ENCODE data around the gene GAS5.
"Not testable (repeated sequence)": the region's sequence is repeated elsewhere in the genome, so short reads cannot be mapped to it uniquely, and the experiment has no call there.

GAS5 gene

DNA sequence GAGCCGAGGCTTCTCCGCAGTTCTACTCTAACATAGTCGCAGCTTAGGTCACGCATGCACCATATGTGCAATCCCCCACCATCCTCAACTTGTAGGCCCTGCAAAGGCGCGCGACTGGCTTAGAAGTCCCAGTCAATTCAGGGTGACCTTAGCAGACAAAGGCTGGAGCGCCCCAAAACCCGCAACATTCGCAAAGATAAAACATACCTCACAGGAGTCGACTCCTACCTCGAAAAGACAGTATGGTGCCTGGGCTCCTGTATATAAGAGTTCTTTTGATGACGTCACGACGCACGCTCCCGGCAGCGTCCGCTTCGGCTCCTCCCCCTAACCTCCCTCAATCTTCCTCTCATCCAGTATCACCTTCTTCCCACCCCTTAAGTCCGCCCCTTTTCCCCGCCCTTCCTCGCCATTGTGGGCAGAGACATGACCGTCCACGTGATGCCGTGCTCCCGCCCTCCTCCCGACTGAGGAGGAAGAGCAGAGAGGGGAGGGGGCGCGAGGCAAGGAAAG lies at the start of gene GAS5:
TSS of gene GAS5 (minus strand) at position 237 of the 513 bp plus-strand sequence.
- peak; percentile 100 for DNase-seq (ENCODE audit: low spot score)

DNA sequence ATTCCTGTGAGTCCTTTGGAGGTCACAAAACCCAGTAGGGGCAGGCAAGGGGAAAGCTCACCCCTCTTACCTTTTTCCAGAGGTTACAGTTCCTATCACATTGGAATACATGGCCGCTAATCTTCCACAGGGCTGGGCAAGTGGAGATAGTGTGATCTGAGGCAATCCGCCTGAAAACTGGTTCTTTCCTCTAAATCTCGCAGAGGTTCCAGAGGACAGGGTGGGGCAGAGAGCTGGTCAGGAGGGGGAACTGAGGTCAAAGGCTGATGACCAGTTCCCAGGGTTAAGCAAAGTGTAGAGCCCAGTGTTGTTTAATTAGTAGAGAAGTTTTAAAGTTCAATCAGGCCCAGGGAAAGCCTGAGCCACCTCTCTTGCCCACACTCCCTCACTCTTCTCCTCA lies 49.4 kb upstream of the GAS5 start, which contains the start of gene SERPINC1:
TSS of gene SERPINC1 (minus strand) at position 179 of the 400 bp plus-strand sequence. CDS start at position 111, 68 bp downstream.
- no peak for DNase-seq (ENCODE audit: low spot score)

DNA sequence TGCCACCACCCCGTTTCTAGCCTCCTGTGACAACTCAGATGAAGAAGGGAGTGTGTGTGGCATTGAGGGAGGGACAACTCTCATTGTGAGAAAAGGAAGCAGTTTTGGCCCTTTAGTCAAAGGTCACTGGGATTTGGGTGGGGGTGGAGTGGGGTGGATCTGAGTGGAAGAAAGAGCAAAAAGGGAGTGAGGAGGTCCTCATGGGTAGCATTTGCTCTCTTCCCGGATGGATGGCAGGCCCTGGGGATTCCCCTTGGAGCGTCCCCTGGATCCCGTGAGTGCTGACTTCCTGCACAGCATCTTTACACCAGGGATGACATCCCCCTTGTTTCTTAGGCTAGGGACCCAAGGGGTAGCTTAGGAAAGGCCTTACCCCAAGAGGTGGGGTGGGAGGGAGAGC lies 48.9 kb upstream of the GAS5 start:
- DNase-seq (ENCODE audit: low spot score): no peak

DNA sequence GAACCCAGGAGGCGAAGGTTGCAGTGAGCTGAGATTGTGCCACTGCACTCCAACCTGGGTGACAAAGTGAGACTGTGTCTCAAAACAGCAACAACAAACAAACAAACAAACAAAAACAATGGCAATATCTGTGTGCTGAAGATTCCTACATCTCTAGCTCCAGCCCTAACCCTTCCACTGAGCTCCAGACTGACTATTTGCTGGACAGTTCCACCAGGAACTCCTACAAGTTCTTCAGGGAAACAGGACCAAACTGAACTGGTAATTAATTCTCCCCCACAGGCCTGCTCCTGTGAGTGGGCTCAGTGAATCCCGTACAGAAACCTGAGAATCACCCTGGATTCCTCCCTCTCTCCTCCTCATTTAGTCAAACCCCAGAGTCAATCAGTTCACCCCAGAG lies 47.8 kb upstream of the GAS5 start:
- no peak for DNase-seq (ENCODE audit: low spot score)

DNA sequence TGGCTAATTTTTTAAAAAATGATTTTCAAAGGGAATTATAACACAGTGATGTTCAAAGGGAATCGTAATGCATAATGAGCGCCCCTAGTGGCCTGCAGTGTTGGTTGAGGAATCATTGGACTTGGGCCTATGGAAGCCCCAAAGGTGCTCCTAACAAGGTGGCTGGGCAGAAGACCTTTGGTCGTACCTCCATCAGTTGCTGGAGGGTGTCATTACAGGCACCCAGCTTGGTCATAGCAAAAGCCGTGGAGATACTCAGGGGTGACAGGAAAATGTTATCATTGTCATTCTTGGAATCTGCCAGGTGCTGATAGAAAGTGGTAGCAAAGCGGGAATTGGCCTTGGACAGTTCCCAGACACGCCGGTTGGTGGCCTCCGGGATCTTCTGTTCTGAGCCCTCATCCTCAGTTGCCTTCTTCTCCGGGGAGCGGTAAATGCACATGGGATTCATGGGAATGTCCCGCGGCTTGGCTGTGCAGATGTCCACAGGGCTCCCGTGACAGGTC lies 46.6 kb upstream of the GAS5 start:
- no peak for DNase-seq (ENCODE audit: low spot score)

DNA sequence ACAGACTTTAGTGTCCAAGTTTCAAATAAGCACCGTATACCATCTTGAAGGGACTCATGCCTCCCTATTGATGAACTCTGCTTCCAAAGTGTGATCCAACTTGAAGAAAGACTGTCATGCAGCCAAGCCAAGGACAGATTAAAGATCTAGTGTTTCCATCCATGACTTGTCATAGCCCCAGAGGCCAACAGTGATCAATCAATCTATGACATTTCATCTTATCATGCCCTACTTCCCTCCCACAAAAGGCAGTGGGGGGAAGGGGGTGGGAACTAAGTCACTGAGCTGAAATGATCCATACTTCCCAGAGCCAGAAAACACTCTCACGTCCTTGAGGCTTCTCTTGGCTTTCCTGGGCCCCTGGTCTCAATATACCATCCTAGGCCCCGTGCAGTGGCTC lies 45.3 kb upstream of the GAS5 start:
- no peak for DNase-seq (ENCODE audit: low spot score)

DNA sequence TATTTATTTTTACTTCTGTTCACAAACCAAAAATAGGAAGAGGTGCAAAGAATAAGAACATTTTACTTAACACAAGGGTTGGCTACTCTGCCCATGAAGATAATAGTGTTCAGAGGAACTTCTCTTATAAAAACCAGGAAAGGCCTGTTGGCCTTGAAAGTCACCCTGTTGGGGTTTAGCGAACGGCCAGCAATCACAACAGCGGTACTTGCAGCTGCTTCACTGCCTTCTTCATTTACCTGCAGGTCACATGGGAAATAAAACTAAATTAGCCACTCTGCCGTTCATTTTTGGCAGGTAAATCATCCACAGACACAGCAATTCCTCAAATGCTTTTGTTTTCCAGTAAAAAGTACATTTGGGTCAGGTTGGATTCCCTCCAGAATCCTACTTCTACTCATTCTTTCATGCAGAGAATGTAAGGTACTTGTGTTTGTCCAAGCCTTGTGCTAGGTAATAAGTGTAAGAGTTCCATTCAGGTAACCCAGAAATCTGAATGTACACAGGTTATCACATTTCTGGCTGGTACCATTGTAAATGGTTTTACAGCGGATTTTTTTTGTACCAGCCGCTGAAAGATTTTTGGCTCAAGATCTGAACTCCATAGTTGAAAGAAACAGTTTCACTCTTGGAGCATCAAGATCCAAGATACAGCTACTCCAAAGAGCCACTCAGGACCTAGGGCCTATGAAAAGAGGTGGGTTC lies 36.2 kb upstream of the GAS5 start:
- DNase-seq (ENCODE audit: low spot score): no peak

DNA sequence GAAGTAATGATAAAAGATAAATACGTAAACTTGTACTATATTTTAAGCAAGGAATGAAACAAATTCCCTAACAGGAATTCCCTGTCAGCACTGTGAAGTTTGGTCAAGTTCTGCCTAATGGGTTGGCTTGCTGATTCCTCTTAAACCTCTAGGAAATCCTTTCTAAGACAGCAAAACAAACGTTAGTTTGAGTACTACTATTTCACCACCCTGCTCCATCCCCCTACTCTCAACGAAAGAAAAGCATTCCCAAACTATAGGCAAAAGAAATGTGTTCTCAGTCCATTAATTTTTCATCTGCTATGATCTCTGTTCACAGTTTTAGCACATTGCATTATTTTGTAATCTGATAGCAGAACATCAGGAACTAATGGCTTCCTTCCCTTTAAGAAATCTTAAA lies 33.2 kb upstream of the GAS5 start:
- no peak for DNase-seq (ENCODE audit: low spot score)

DNA sequence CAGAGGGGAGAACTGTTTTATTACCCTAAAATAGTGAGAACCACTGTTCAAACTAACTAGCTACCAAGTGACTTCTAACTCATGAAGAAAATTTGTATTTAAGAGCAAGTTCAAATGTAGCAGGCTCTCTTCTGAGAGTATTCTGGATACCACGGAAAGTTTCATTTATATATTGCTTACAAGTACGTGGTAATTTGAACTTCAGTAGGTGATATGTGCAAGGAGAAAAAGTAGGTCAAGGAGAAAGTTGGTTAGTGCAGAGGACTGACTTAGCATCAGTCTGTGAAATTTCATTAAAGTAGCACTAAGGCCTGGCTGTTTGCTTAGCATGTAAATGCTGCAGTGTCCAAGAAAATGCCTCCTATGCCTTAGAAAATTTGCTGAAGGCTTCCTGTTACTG lies 32.6 kb upstream of the GAS5 start:
- DNase-seq (ENCODE audit: low spot score): no peak

DNA sequence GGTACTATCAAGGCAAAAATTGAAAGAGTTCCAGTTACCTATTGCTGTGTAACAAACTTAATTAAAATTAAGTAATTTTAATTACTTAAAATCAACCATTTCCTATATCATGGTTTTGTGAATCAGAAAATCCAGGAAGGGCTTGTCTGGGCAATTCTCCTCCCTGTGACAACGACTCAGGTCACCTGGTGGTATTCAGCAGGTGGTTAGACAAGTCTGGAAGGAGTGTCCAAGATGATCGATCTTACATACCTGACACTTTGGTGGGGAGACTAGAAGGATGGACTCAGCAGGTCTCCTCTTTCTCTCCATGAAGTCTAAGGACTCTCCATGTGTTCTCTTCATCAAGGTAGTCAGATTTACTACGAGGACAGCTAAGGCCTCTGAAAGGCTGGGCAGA lies 26.4 kb upstream of the GAS5 start:
- DNase-seq (ENCODE audit: low spot score): no peak

DNA sequence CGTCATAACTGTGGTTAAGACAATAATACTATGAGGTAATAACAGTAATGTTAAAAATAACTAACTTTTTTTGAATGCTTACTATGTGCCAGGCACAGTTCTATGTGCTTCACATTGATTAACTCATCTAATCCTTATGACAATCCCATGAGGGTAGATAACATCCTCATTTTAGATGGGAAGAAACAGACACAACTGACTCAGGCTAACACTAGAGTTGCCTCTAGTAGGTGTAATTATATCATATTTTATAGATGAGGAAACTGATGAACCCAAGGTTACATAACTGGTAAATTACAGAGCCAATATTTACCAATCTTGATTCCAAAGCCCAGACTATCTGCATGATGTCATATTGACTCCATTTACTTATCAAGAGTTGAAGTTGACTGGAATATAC lies 25.8 kb upstream of the GAS5 start:
- no peak for DNase-seq (ENCODE audit: low spot score)

DNA sequence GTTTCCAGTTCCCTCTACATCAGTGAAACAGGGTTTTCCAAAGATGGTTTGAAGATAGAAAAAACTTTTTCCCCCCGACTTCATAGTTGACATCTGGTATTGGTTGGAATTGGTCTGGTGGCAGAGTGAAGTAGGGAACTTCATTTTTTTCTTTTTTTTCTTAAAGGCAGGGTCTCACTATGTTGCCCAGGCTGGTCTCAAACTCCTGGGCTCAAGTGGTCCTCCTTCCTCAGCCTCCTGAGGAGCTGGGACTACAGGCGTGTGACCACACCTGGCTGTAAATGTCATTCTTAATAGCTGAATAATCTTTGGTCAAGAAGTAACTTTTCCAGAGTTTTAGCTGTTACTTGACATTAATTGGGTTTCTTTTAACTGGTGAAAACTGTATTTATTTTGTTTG lies 22.1 kb upstream of the GAS5 start:
- DNase-seq (ENCODE audit: low spot score): no peak

DNA sequence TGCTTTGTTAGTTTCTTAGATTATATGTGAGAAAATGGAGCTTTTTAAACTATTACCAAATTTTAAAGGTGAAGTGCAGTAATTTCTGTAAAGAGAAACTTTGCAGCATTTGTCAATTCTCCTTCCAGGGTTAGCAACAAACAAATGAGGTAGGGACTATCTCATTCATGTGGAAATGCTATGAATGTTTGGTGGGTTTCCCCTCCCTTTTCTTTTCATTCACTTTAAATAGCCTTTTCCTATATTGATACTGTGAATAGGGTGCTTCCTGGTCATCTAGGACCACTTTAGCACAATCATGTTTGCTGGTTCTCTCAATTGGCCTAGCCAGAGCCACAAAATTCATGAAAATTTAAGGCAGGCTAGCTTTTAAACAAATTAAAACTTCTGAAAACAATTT lies 21.0 kb upstream of the GAS5 start:
- DNase-seq (ENCODE audit: low spot score): no peak

DNA sequence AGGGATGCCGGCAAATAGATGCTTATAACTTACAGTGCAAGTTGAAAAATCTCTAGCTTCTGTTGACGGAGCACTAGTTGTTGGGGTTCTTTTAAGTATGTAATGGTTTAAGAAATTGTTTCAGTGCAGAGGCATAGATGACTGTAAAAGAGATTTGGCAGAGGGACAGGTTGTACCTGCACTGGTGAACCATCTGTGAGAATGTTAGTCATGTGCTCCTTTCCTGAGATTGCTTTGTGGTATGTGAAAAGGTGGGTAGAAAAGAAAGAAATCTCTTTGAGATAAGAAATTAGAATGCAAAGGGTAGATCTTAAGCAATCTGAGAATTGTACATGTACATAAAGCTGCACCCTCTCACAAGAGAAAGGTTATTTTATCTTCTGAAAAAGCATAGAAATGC lies 19.8 kb upstream of the GAS5 start:
- DNase-seq (ENCODE audit: low spot score): no peak

DNA sequence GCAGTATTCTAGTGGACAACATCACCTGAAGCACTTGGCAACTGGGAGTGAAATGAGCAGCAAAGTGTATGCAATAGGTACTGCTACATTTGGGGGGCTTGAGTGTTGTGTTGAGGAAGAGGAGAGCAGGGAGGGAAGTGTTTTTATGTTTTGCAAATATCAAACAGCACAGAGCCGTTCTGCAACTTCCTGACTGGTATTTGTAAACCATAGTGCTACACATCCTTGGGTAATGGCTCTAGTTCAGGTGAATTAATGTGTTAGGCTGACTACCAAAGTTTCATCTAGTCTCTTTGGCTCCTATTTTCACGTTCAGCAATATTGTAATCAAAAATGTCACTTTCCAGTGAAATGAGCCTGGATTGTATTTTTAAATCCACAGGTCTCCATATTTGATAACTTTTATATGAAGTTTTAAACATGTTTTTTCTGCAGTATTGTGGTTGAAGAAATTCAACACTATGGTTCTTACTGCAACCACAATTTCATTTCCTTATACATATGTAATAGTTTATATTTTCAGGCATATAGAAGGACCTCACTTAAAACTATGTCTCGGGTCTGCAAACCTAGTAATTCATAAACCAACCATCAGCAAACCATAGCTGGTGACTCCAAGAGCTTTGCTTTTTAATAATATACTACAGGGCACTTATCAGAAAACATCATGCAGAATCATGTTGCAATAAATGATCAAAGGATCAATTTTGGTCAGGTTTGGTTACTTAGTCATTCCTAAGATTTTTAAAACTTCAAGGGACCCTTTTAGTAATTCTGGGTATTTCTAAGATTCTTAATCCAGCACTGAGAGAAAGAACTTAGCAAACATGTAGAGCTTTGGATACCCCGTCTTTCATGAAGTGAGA lies 19.2 kb upstream of the GAS5 start:
- no peak for DNase-seq (ENCODE audit: low spot score)

DNA sequence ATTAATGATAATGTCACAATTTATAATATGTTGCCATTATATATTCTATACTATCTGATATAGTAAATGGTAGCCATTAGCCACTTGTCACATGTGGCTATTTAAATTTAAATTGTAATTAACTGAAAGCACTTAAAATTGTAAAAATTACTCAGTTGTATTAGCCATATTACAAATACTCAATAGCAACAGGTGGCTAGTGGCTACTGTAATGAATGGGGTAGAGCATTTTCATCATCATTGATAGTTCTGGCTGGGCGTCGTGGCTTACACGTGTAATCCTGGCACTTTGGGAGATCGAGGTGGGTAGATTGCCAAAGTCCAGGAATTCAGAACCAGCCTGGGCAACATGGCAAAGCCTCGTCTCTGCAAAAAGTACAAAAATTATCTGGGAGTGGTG lies 16.9 kb upstream of the GAS5 start:
- DNase-seq (ENCODE audit: low spot score): no peak

DNA sequence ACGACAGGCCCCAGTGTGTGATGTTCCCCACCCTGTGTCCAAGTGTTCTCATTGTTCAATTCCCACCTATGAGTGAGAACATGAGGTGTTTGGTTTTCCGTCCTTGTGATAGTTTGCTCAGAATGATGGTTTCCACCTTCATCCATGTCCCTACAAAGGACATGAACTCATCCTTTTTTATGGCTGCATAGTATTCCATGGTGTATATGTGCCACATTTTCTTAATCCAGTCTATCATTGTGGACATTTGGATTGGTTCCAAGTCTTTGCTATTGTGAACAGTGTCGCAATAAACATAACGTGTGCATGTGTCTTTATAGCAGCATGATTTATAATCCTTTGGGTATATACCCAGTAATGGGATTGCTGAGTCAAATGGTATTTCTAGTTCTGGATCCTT lies 13.3 kb upstream of the GAS5 start:
- DNase-seq (ENCODE audit: low spot score): not testable (repeated sequence)

DNA sequence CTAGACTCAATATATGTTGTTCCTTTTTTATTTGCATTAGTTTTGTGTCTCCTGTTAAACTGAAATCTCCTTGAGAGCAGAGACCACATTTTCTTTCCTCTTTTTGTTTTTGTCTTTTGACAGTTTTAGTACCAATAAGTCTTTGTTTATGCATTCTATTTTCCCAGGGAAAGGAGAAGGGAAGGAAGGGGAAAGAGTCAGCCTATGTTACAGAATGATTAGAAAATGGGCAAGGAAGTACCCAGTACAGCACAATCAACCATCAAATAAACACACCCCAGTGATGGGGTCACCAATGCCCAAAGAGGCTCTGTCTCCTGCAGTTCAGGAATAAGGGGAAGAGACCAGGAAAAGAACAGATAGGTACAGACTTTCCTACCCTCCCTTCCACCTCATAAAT lies 10.5 kb upstream of the GAS5 start:
- DNase-seq (ENCODE audit: low spot score): no peak

DNA sequence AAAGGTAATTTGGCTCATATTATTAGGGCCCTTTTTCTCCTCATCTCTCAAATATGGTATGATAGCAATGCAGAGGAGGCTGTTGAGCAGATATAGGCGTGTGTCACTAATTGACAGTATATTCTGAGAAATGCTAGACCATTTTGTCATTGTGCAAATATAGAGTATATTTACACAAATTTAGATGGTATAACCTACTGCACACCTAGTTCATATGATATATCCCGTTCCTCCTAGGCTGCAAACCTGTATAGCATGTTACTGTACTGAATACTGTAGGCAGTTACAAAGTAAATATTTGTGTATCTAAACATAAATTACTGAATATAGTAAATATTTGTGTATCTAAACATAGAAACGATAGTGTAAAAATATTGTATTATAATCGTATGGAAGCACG lies 8.9 kb upstream of the GAS5 start:
- DNase-seq (ENCODE audit: low spot score): no peak

DNA sequence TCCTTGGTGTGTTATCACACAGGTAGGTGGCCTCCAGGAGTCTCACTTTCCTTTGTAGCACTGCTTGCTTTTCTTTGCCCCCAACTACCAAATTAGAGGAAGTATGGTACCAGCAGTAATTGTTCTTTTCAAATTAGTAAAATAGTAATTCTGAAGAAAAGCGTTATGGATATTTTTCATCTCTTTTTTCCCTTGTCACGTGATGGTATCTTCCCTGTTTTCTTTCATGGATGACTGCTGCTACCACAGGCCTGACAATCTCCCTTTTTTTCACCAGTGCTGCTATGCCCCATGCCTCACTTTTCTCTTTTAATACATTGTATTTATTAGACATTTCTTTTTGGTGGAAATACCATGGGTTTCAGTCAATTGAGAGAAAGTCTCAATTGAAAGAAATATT lies 3.7 kb upstream of the GAS5 start:
- DNase-seq (ENCODE audit: low spot score): no peak

DNA sequence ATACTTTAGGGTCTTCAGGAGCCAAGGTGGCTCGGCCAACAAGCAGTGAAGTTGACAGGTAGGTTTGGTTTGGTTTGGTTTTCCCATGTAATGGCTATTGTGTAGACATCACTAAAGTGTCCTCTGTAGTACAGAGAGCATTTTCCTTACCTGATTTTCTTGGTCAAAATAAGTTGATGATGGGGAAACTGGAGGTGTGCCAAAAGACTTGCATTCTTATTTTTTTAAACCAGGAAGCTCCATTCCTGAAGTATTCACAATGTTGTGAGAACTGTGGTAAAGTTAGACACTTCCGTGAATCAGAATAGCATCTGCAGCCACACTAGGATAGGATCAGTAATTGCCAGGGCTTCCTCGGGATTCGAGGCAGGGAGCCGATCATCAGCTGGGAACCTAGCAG lies 3.3 kb upstream of the GAS5 start:
- DNase-seq (ENCODE audit: low spot score): no peak

DNA sequence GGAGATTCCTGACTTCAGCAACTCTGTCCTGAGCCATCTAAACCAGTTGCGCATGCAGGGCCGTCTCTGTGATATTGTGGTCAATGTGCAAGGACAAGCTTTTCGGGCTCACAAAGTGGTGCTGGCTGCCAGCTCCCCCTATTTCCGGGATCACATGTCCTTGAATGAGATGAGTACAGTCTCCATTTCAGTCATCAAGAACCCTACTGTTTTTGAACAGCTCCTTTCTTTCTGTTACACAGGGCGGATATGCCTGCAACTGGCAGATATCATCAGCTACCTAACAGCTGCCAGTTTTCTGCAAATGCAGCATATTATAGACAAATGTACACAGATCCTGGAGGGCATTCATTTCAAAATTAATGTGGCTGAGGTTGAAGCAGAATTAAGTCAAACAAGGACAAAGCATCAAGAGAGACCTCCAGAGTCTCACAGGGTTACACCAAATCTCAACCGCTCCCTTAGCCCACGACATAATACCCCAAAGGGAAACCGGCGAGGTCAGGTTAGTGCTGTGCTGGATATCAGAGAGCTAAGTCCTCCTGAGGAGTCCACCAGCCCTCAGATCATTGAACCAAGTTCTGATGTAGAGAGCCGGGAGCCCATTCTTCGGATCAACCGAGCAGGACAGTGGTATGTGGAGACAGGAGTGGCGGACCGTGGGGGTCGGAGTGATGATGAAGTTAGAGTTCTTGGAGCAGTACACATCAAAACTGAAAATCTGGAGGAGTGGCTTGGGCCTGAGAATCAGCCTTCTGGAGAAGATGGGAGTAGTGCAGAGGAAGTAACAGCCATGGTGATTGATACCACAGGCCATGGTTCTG lies 2.7 kb upstream of the GAS5 start:
- DNase-seq (ENCODE audit: low spot score): peak; percentile 38
